Stimulated activated CD4-positive, alpha-beta T cell treated with anti-CD3 and anti-CD28 coated beads, Interleukin-12 subunit alpha, Interleukin-12 subunit beta, amount 100 ng/mL, for 48 hours (primary cell): ENCODE measurements around the gene REG4.

Experiments used
- DNase-seq, 3 donors: peaks; one replicate each; pipeline ENCODE4 v3.0.0-alpha.2; 2020; ENCODE audit warnings: low read depth in 2 of 3, low spot score in 1 of 3

Gene REG4

GRCh38 chr1:119781434-119782210, 29.6 kb downstream of the REG4 start:
- no peak for DNase-seq

- no peak for DNase-seq
Measured at GRCh38 chr1:119779869-119780356, 31.3 kb downstream of the REG4 start.

- DNase-seq, result no peak
Measured at GRCh38 chr1:119778886-119779560, 32.2 kb downstream of the REG4 start.

- DNase-seq, result no peak
Measured at GRCh38 chr1:119778359-119778758, 32.9 kb downstream of the REG4 start.

GRCh38 chr1:119774746-119775490, 36.3 kb downstream of the REG4 start:
- no peak for DNase-seq

GRCh38 chr1:119773711-119774241, 37.5 kb downstream of the REG4 start:
- no peak for DNase-seq

DNA sequence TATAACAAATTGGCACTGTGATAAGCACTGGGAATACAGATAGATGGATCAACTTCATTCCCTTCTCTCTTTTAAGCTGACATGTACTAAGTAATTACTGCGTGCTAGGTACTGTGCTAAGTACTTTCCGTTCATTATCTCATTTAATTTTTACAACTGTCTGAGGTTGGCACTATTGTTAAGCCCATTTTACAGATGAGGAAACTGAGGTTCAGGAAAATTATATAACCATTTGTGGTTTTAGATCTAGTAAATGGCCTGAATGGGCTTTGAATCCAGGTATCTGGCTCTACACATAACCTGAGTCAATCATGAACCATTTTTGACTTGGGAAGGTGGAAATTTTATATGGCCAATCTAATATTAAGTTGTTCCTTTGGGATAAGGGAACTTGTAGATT, 39.0 kb downstream of the REG4 start:
- DNase-seq, result no peak

- no peak for DNase-seq
Measured at GRCh38 chr1:119771770-119772169, 39.5 kb downstream of the REG4 start.

DNA sequence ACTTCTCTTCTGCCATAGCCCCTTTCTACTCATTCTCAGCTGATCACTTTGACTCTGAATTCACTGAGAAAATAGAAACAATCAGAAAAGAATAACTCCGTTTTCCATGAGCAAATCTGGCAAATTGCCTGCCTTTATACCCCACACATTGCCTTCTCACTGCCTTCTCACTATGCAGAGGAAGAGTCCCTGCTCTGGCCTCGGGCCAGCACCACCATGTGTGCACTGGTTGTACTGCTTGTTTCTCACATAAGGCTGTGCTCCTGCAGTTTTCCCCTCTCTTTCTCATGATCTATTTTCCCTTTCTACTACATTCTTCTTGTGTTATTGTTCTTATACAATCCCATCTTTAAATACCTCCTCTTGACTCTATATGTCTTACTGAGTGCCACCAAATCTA, 40.2 kb downstream of the REG4 start:
- DNase-seq, result no peak

DNA sequence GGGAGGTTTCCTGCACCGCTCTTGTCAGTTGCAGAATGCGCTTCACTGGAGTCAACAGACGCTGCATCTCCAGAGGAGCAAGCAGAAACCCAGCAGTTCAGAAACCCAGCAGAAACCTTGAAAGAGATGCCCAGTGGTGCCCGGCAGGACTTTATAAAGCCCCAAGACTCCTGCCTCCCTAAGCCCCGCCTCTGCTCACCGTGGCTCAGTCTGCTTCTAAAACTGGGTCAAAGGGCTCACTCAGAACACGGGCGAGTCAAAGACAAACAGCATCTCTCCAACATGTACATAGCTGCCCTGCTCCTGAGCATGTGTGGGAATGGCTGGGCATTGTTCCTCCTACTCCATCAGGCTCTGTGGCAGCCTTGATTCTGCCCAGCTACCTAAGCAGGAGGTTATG, 42.5 kb downstream of the REG4 start, which contains the start of gene HMGCS2:
HMGCS2 (minus strand) TSS at position 128 of the 400 bp plus-strand sequence; CDS start at position 67, 61 bp downstream.
- DNase-seq, result no peak

- DNase-seq, result no peak
Measured at GRCh38 chr1:119767486-119767885, 43.8 kb downstream of the REG4 start.

GRCh38 chr1:119766374-119766794, 44.9 kb downstream of the REG4 start:
- DNase-seq, result no peak

GRCh38 chr1:119764220-119764619, 47.0 kb downstream of the REG4 start:
- no peak for DNase-seq

GRCh38 chr1:119762953-119763352, 48.3 kb downstream of the REG4 start:
- no peak for DNase-seq

GRCh38 chr1:119762409-119762808, 48.9 kb downstream of the REG4 start:
- DNase-seq, result no peak

GRCh38 chr1:119758584-119758983, 52.7 kb downstream of the REG4 start:
- DNase-seq, result no peak

GRCh38 chr1:119752592-119752991, 58.7 kb downstream of the REG4 start:
- no peak for DNase-seq

DNA sequence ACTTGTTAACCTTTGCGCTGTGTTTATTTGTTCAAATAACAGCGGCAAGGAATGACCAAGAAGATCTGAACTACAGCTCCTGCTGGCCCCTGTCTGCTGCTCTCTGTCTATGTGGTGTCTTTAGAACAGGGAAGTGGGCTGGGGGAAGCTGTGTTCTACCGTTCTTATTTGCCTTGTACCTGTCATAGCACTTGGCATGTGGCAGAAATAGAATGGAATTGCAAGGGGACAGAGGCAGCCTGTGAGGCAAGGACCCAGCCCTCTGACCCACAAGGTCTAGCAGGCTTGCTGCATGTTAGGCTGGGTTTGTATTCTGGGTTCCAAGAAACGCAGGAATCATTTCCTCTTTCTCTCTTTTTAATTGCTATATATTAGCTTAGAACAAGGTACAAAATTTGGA, 63.2 kb downstream of the REG4 start:
- no peak for DNase-seq

GRCh38 chr1:119747451-119747850, 63.8 kb downstream of the REG4 start:
- DNase-seq, result no peak

DNA sequence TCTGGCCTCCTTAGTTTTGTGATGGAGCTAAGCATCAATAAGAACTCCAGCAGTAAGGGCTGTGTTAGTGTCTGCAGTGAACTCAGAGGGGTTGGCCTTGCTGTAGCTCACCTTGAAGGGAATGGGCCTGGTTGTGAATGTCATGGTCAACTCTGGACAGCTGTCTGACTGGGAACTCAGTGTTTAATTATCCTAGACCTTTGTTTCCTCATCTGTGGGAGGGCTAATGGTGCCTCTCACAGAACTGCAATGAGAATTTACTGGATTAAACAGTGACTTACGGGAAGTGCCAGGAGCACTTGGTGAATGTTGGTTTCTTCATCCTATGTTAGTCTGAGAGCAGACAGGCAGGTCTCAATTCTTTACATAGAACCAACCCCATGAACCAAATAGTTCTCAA, 66.2 kb downstream of the REG4 start:
- no peak for DNase-seq

DNA sequence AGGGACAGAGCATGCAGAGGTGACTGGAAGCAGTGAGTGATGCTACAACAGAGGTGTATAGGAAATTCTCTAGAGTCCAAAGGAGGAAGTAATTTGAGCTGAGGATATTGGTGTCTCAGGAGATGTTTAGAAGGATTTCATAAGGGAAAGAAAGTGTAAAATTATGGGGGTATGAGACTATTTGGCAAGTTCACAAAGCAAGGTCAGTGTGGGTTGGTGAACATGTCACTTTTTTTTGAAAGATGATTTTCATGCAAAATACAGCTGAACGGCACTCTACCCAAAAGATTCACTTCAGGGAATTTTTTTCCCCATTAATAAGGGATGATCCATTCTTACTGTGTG, 66.7 kb downstream of the REG4 start:
- no peak for DNase-seq
